GM12878 (cell line): Measurements from ENCODE around the gene TRAP1. TPM values are rescaled to one million over a fixed set of nuclear protein-coding genes. Genes with fewer than 3 reads are reported as not detected.

Experiments
- ATAC-seq: fragments of 200-7000 bp; cut with Tn5 transposase; 3 replicates; pipeline ENCODE4 v1.9.1; 2020; ENCODE audit warnings: mild to moderate bottlenecking, moderate library complexity
- BruUV-seq: library from RNA; stranded (reverse); fragments of 400-500 nt; replicated peaks from 2 replicates; lab custom pipeline; 2021; lab: Mats Ljungman, UMichigan
- CTCF ChIA-PET: fragments of 300-600 bp; sonication (Branson Sonifier 250); formaldehyde crosslinking; extraction: SDS; loops from one replicate; lab custom pipeline; 2021; ENCODE audit warnings: inconsistent platforms; lab: Yijun Ruan, JAX
- POLR2A ChIA-PET: fragments of 350-600 bp; formaldehyde crosslinking; extraction: SDS; loops from one replicate; lab custom pipeline; 2021; ENCODE audit warnings: inconsistent platforms; lab: Charles Lee
- RAD21 ChIA-PET: fragments of 300-600 bp; sonication (Branson Sonifier 250); formaldehyde crosslinking; loops from one replicate; lab custom pipeline; 2023; ENCODE audit warnings: antibody characterized with exemption; ENCODE audit not compliant: unreplicated experiment; lab: Charles Lee
- SMC1A ChIA-PET: fragments of 300-600 bp; sonication (Branson Sonifier 250); formaldehyde crosslinking; loops from one replicate; lab custom pipeline; 2023; ENCODE audit not compliant: unreplicated experiment, uncharacterized antibody; lab: Charles Lee
- DNase-seq: peaks from one replicate; pipeline ENCODE4 v3.0.0-alpha.2; 2011; ENCODE audit warnings: low read depth, low spot score
- FAIRE-seq: peaks from 3 replicates; lab custom pipeline; 2011; peaks lifted over from hg19 to GRCh38; lab: Jason Lieb, UNC
- H2AFZ ChIP-seq: 2 replicates; pipeline ENCODE4 v1.6.0; 2011; ENCODE audit warnings: low read depth, low read length, control low read depth; ENCODE audit not compliant: control insufficient read depth
- H3K27ac ChIP-seq: 2 replicates; pipeline ENCODE4 v1.5.1; 2011; ENCODE audit warnings: control low read depth; ENCODE audit not compliant: control insufficient read depth, insufficient read depth
- H3K27me3 ChIP-seq, 2 experiments: replicated peaks in 1 of 2; 2 replicates each; pipeline versions ENCODE4 v1.6.0 to v1.6.1; 2011; ENCODE audit warnings: low read length in 1 of 2; ENCODE audit not compliant: control insufficient read depth in 2 of 2, insufficient read depth in 2 of 2
- H3K36me3 ChIP-seq, 2 experiments: 2 replicates each; pipeline ENCODE4 v1.5.1; 2011; ENCODE audit warnings: low read length in 1 of 2; ENCODE audit not compliant: control insufficient read depth in 2 of 2, insufficient read depth in 2 of 2
- H3K4me1 ChIP-seq: 2 replicates; pipeline ENCODE4 v1.6.1; 2011; ENCODE audit warnings: mild to moderate bottlenecking, low read length, moderate library complexity, mixed read lengths; ENCODE audit not compliant: control insufficient read depth, insufficient read depth
- H3K4me2 ChIP-seq: 2 replicates; pipeline ENCODE4 v1.6.0; 2011; ENCODE audit warnings: control low read depth; ENCODE audit not compliant: control insufficient read depth, insufficient read depth
- H3K4me3 ChIP-seq: fragments of 200-600 bp; sonication (generic); 2 replicates; pipeline ENCODE4 v1.5.1; 2016
- H3K79me2 ChIP-seq: 2 replicates; pipeline ENCODE4 v1.6.0; 2011; ENCODE audit warnings: low read length; ENCODE audit not compliant: control insufficient read depth, insufficient read depth
- H3K9ac ChIP-seq: 2 replicates; pipeline ENCODE4 v1.8.0; 2011; ENCODE audit warnings: low read length, control low read depth, mixed read lengths; ENCODE audit not compliant: control insufficient read depth, insufficient read depth
- H3K9me3 ChIP-seq: replicated peaks from 3 replicates; pipeline ENCODE4 v1.5.1; 2011; ENCODE audit warnings: mild to moderate bottlenecking, low read length; ENCODE audit not compliant: control insufficient read depth, insufficient read depth
- H4K20me1 ChIP-seq: 2 replicates; pipeline ENCODE4 v1.6.0; 2011; ENCODE audit not compliant: control insufficient read depth, insufficient read depth
- PAX5 ChIP-seq: IDR thresholded peaks from 2 replicates; pipeline ENCODE4 v1.6.1; 2011; ENCODE audit warnings: low read depth, low read length, borderline replicate concordance
- POLR2AphosphoS2 ChIP-seq: IDR thresholded peaks from 2 replicates; pipeline ENCODE4 v1.6.1; 2011; ENCODE audit warnings: low read depth, mild to moderate bottlenecking, low read length, improper control_type of control experiment, moderate library complexity
- RAD21 ChIP-seq: IDR thresholded peaks from 2 replicates; pipeline ENCODE4 v1.6.1; 2011; ENCODE audit warnings: mild to moderate bottlenecking, low read depth, low read length, moderate library complexity; ENCODE audit not compliant: insufficient read depth
- WGBS: methylation state at CpG from one replicate; pipeline ENCODE4 v1.1.6; 2016; ENCODE audit warnings: low lambda C conversion rate; ENCODE audit not compliant: insufficient replicate concordance, insufficient coverage; ENCODE audit errors: missing lambda C conversion rate; 5-methylcytosine and 5-hydroxymethylcytosine counted together
- in situ Hi-C: fragments of 300-500 bp; cut with MboI; formaldehyde crosslinking; loops from 9 replicates; pipeline ENCODE4 v1.14.3; 2018; ENCODE audit warnings: mixed read lengths
- intact Hi-C: fragments of 100-400 bp; cut with micrococcal nuclease; formaldehyde crosslinking; loops from one replicate; pipeline ENCODE4 v1.14.2; 2022; ENCODE audit not compliant: unreplicated experiment
- polyA plus RNA-seq, 11 experiments: library from polyadenylated mRNA; depleted of rRNA in 4 of 11; unstranded in 6 of 11; stranded (reverse) in 5 of 11; fragments of >200 nt; fragmentation: Nextera tagmentation in 4 of 11; fragmentation: Illumina TruSeq in 1 of 11; extraction: Ambion mirVana in 4 of 11; extraction: Trizol in 1 of 11; gene quantifications; 1 replicate in 1 of 11; 2 replicates in 10 of 11; pipeline versions ENCODE4 v1.2.1 to v1.2.3, GENCODE V29; 2011 to 2016; ENCODE audit warnings: inconsistent platforms in 2 of 11, missing spikeins in 2 of 11, low read depth in 1 of 11
- total RNA-seq, 4 experiments: library from RNA; depleted of rRNA in 3 of 4; stranded (reverse); fragments of >200 nt in 3 of 4; fragmentation: Illumina TruSeq in 1 of 4; extraction: Trizol in 1 of 4; gene quantifications; 2 replicates each; pipeline versions ENCODE4 v1.2.1 to v1.2.3, GENCODE V29; 2013 to 2021

The TRAP1 gene
- total and polyA plus RNA-seq, 10 of the 15 experiments (the other 5 are each of a cell fraction or from before 2014, with no cell fraction given), result 16.3 to 442 (median 241) TPM

DNA sequence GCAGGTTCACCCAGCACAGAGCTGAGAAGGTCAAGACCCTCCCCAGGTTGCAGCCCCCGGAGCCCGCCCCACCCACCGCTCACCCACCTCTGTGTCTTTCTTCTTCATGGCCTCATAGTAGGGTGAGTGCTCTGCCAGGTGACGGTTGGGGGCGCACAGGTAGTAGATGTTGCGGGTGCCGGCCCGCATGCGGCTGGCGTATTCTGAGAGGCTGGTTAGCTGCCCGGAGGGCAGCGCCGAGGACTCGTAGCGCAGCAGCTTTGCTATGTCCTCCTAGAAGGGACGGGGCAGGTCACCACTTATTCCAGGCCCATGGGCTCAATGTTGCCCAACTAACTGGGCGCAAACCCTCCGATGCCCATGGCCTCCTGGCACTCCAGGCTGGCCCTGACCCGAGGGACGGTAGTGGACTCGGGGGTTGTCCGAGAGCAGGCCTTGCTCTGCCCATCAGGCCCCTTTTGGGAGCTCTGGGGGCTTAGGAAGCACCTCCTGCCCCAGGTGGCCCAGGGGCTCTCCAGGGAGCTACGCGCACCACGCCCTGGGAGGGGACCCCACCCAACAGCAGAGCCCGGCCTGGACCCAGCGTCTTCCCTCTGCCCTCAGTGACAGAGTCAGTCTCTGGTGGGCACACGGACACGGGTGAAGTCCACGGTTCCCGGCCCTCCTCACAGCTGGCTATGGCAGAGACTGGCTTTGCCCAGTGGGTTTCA lies 53.0 kb downstream of the TRAP1 start:
- no peak for DNase-seq
- H3K27ac ChIP-seq, result no peak overlapping the region
- TF ChIP-seq POLR2AphosphoS2 (no peak), RAD21 (no peak)
- TF ChIP-seq, all 136 proteins: peak for 0
- ATAC-seq (no peak), FAIRE-seq (no peak)
- Histone ChIP-seq H3K9ac (no peak overlapping the region), H3K4me3 (no peak overlapping the region), H3K9me3 (no peaks in the 10 kb centered on the region), H3K4me2 (no peak overlapping the region), H3K4me1 (no peaks in the 10 kb centered on the region), H3K79me2 (no peaks in the 10 kb centered on the region), H3K27me3 (no peaks in the 10 kb centered on the region), H3K36me3 (peaks cover 36 to 39% of the 10 kb centered on the region in 2 experiments), H4K20me1 (no peaks in the 10 kb centered on the region), H2AFZ (no peak overlapping the region)
- in situ Hi-C loops (no loop called here), intact Hi-C loops (no loop called here)
- BruUV-seq, result no TSS peak
- WGBS, result 98% methylated on average over 31 of the region's 31 CpGs
- ChIA-PET POLR2A (interaction anchor here (0.5 to 0.6 kb wide), 2 partner anchors 18 to 197 kb away, joined by 3 read pairs; no protein-coding TSS in a partner anchor), RAD21 (no interaction called here), CTCF (no interaction called here), SMC1A (no interaction called here)

DNA sequence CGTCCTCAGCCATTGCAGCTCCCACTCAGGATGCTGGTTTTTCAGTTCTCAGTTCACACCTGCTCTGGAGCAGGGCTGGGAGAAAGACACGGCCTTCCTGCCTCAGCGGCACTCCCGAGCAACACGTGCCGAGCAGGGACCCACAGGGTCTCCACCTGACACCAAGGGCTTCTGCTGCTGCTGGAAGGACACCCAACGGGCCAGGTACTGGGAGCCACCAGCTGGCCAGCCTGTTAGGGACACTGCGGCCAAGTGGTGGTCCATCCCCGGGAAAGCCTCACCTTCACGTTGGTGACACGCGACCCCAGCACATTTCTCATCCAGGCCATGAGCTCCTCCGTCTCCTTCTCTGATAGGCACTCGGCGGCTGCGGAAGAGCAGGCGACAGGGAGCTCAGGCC lies 54.7 kb downstream of the TRAP1 start:
- ChIA-PET SMC1A (no interaction called here), RAD21 (no interaction called here), POLR2A (no interaction called here), CTCF (interaction anchor here (0.6 to 1.6 kb wide), 2 partner anchors 136 to 379 kb away, joined by 3 read pairs; no protein-coding TSS in a partner anchor)
- intact Hi-C loops (no loop called here), in situ Hi-C loops (no loop called here)
- Histone ChIP-seq H3K4me2 (no peak overlapping the region), H3K79me2 (no peaks in the 10 kb centered on the region), H4K20me1 (no peaks in the 10 kb centered on the region), H3K9ac (no peak overlapping the region), H3K27ac (no peak overlapping the region), H3K36me3 (peaks cover 35 to 40% of the 10 kb centered on the region in 2 experiments), H3K27me3 (no peaks in the 10 kb centered on the region), H2AFZ (no peak overlapping the region), H3K9me3 (no peaks in the 10 kb centered on the region), H3K4me3 (no peak overlapping the region), H3K4me1 (no peaks in the 10 kb centered on the region)
- DNase-seq, result no peak
- no peak for TF ChIP-seq PAX5
- 93% methylated on average over 17 of the region's 17 CpGs for WGBS
- no TSS peak for BruUV-seq
- no peak for ATAC-seq
- FAIRE-seq, result no peak
